Stimulated activated CD4-positive, alpha-beta T cell treated with anti-CD3 and anti-CD28 coated beads, TNF-alpha, amount 100 ng/mL, for 24 hours (primary cell): ENCODE measurements around the gene CPA2.

Experiments used
- DNase-seq, 3 experiments: peaks; one replicate each; pipeline ENCODE4 v3.0.0-alpha.2; 2020; ENCODE audit warnings: low read depth in 3 of 3

Gene CPA2

GRCh38 chr7:130279906-130280305 lies 13.2 kb downstream of the CPA2 start:
- no peak for DNase-seq

DNA sequence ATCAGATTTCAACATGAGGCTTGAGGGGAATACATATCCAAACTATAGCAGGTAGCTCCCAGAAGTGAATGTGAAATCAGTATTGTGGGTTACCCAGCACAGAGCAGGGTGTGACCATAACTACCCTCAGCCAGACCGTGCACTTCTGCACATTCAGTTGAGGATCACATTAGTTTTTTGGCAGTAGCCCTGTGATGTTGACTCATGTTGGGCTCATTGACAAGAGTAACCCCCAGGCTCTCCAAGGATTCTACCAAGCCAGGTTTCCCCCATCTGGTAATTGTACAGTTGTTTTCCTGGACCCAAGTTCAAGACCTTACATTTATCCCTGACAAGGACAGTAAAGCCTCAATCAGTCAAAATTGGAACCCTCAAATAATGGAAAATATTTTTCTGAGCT lies 14.6 kb downstream of the CPA2 start:
- no peak for DNase-seq

DNA sequence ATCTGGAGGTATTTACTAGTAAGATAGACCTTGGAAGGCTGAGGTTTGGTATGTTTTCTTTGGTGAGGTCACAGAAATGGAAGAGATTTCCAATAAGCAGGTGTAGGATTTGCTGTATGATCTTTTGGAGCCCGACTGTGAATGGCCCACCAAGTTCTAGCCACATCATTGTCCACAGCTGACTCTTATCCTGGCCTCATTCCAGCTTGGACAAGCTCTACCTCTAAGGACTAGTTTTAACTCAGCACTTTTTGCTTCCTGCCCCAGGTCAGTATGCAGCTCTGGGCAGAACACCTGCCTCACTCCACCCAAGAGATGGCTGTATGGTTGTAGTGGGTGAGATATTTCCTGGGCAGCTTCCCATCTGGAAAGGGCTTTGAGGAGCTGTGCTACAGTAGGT lies 20.2 kb downstream of the CPA2 start:
- DNase-seq: no peak

- no peak for DNase-seq
Observed at GRCh38 chr7:130288168-130288567, 21.5 kb downstream of the CPA2 start.

DNA sequence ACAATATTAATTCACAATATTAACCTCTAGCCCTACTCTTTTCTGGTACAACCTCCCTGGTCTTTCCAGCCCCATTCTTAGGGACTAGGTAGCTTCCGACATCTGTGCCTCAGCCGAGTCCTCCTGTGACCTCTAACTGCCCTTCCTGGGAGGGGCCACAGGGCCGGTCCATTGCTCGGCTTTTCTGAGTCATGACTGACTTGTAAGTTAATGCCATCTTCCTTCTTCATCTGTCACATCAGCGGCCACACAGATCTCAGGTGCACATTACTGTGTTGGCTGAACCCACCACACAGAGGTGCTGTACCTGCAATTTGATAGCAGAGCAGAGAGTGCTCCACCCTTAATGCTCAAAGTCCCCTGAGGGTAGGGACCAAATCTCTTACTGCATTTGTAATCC lies 22.2 kb downstream of the CPA2 start:
- no peak for DNase-seq

DNA sequence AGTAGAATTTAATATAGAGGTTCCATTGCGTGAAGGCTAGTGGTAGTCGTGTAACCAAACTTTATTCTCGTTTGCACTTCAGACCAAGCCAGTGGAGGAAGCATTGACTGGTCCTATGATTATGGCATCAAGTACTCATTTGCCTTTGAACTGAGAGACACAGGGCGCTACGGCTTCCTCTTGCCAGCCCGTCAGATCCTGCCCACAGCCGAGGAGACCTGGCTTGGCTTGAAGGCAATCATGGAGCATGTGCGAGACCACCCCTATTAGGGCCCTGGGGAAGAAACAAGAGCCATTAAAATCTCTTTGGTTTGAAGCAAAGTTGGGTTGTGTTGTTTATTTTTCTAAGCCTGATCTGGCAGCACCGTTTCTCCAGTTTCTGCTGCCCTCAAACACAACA lies 22.8 kb downstream of the CPA2 start:
- no peak for DNase-seq

DNA sequence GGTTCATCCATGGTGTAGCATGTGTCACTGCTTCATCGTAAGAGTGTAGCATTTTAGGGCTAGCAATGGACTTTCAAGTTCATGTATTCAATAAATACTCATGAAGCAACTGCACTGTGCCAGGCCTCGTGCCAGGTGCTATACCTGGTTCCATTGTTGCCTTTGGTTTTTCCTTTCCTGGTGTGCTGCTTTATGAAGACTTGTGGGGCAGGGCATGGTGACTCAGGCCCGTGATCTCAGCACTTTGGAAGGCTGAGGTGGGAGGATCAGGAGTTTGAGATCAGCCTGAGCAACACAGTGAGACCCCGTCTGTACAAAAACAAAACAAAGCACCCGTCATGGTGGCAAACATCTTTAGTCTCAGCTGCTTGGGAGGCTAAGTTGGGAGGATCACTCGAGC lies 24.1 kb downstream of the CPA2 start:
- no peak for DNase-seq

DNA sequence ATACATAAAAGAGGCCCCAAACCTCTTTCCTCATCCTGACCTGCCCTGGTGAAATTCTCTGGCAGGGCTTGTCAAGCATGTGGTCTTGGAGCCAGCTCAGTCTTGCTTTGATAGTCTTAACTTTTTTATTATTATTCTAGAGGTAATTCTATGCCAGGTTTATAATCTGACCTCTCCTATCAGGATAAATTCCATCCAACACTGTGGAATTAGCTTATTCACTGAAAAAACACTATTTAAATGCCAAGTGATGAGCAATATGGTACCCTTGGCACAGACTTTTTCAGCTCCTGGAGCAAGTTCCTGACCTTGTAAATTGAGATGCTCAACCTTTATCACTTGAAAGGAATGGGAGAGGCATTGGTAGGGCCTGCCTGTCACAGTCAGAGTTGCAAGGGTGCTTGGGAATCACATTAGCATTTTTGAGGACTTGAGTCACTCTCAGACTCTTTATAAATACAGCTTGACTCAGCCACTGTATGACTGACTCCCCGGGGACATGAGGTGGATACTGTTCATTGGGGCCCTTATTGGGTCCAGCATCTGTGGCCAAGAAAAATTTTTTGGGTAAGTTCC lies 26.1 kb downstream of the CPA2 start, which contains the start of gene CPA4:
TSS of gene CPA4 (plus strand) at position 480 of the 576 bp plus-strand sequence. CDS start at position 500, 20 bp downstream.
- no peak for DNase-seq

DNA sequence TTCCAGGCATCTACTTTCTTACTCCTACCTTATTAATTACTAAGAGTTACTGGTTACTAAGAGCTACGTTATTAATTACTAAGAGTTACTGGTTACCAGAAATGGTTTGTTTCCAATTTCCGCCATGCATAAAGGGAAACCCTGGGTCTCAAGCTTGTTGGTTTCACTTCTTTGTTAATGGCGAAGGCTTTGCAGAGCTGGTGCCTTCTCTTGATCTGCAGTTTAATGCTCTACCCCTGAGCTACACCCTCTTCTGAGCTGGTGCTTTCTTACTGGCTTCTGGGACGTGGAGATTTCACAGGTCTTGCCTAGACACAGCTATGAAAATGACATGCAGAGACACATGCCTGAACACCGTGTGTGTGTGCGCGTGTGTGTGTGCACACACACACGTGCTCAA lies 26.9 kb downstream of the CPA2 start:
- DNase-seq: no peak

DNA sequence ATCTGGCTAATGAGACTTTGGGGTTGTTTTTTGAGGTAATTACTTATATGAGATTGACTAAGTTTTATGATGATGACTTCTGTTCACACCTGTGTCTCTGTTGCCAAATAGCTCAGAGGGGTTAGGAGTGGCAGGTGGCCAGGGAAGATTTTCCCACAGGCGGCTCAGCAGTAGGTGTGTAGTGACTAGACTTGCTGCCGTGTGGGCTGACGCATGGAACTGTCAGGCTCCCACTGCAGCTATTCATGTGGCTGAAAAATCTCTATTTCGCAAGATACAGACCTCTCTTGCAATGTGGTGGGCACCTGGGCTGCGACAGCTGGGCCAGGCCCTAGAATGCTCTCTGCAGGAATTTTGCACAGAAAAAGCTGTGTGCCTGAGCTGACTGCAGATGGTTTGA lies 27.7 kb downstream of the CPA2 start:
- no peak for DNase-seq

DNA sequence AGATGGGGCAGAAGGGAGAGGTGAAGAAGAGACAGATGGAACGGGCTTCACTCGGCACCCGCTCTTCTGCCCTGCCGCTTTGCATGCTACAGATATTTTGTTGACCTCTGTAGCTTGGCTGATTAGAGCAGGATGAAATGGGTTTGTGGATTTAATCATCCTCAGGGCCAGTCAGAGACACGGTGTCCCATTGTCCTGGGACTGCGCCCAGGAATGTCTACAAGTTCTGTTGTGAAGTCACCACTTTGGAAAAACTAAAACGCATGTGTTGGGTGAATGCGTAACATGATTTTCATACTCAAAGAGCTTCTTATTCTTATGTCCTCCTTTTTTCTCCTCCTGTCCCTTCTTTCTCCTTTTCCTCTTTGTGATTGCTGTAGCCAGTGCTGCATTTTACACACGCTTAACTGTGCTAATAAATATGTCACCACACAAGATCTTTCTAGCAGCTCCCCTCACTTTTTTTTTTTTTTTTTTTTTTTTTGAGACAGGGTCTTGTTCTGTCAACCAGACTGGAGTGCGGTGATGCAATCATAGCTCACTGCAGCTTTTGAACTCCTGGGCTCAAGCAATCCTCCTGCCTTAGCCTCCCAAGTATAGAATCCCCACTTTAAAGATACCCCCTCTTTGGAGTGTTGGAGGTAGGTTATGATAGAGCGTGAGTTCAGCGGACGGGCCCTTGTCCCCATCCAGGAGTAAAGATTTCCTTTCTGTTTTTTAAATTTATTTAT lies 29.7 kb downstream of the CPA2 start:
- DNase-seq: no peak

- DNase-seq: no peak
Observed at GRCh38 chr7:130297628-130298543, 31.2 kb downstream of the CPA2 start.

DNA sequence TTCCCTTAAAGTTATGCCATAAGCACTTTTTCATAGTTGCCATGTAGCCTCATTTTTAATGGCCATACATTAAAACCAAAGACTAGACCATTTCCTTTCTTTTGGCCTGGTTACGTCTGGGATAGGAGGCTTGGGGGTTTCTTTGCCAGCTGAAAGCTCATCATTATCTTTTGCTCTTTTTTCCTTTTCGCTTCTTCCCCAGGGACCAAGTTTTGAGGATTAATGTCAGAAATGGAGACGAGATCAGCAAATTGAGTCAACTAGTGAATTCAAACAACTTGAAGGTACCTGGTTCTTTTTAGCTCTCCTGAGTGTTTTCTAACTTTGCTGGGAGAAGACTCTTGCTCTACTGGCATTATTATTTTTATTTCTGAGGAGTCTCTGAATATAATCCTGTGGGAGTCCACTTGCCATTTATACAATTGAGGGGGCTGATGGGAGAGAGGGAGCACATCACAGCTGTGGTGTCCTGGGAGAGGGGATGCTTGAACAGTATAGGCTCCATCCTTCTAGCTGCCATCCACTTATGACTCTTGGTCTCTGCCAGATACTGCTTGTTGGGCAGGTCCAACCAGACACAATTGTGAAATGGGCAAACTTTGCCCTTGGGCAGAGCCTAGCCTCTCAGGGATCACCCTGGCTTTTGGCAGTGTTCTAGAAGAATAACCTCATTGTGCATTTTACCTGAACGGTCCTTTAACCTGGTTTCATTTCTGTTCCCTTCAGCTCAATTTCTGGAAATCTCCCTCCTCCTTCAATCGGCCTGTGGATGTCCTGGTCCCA lies 32.1 kb downstream of the CPA2 start:
- no peak for DNase-seq

DNA sequence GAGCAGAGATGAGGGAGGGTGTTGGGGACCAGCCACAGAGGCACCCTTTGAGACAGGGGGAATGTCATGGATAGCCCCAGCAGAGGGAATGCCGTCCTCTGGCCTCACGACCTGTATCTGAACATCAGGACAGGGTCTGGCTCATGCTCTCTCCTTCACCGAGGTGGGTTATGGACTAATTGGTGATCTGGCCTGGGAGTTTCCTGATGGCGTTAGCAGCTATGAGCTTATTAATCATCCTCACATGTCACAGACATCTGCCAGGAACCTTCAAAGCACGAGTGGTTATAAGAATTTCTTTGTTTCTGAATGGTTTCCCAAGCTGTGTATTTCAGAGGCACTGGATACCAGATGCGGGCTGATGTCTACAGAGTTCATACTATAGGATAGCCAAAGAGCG lies 33.2 kb downstream of the CPA2 start:
- no peak for DNase-seq

DNA sequence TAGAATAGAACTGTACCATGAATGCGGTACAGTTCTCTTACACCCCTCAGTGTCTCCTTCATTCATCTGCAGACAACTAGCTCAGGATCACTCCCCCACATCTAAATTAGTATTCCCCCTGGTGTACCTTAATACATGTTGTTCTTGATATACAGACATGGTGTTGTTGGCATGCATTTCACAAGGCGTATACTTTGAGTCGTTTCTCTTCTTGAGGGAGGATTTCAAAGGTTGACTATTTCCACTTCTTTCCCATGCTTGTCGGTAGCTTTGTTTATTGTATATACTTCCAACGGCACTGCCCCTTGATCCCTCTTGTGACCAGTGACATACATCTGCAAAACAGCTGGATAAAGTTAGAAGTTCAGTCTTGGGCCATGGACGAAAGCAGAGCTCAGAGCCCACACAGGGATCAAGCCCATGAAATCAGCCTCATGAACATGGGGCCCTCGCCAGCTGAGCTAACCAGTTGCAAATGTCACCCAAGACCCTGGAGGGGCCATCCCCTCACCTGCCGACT lies 34.9 kb downstream of the CPA2 start:
- DNase-seq: no peak

- DNase-seq: no peak
Observed at GRCh38 chr7:130302649-130303048, 36.0 kb downstream of the CPA2 start.

GRCh38 chr7:130303127-130303526 lies 36.5 kb downstream of the CPA2 start:
- DNase-seq: no peak

DNA sequence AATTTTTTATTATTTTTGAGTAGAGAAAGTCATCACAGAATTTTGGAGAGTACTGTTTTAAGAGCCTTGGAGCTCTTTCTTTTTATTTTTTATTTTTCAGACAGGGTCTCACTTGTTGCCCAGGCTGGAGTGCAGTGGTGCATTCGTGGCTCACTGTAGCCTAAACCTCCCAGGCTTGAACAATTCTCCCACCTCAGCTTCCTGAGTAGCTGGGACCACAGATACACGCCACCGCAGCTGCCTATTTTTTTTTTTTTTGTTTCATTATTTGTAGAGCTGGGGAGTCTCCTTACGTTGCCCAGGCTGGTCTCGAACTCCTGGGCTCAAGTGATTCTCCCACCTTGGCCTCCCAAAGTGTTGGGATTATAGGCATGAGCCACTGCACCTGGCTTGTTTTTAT lies 36.9 kb downstream of the CPA2 start:
- DNase-seq: no peak

DNA sequence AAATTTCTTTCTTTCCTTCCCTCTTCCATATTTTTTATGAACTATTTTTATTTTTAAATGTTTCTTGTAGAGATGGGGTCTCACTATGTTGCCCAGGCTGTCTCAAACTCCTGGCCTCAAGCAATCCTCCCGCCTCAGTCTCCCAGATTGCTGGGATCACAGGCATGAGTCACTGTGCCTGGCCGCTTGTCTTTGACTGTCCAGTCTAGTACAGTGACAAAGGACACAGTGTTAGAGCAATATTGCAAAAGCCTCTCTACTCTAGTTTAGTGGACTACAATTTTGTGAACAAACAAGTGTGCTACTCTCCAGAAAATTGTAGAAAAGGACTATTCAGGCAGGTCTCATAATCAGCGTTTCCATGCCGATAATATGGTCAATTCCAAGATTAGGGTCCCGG lies 37.3 kb downstream of the CPA2 start:
- DNase-seq: no peak

GRCh38 chr7:130304878-130305277 lies 38.2 kb downstream of the CPA2 start:
- DNase-seq: no peak

DNA sequence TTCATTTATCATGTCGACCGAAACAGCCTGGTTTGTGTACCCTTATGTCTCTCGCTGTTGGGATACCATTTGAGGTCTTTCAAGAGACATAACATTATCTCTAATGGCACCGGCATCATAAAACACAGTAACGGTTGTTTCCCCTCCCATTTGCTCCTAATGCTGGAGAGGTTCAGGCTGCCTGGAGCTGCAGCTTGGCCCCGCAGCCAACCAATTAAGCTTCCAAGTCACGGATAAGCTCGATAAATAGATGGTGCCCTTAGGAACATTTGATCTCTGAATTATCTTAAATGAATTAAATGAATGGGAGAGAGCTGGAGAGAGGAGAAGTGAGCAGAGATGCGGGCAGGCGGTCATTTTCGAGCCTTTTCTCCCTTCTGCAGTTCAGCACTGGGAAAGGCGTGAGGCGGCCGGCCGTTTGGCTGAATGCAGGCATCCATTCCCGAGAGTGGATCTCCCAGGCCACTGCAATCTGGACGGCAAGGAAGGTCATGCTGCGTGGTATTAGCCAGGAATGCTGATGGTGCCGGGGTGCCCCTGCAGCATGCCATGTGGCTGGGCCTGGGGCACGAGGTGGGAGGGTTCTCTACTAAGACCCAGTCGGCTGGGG lies 38.9 kb downstream of the CPA2 start:
- DNase-seq: no peak
